ENCODE results near the gene CFAP77. TPM values are rescaled to one million over a fixed set of nuclear protein-coding genes. Genes with fewer than 3 reads are reported as not detected.

Gene CFAP77
- polyA plus RNA-seq, 1 donor from 2014 or later, result not detected

DNA sequence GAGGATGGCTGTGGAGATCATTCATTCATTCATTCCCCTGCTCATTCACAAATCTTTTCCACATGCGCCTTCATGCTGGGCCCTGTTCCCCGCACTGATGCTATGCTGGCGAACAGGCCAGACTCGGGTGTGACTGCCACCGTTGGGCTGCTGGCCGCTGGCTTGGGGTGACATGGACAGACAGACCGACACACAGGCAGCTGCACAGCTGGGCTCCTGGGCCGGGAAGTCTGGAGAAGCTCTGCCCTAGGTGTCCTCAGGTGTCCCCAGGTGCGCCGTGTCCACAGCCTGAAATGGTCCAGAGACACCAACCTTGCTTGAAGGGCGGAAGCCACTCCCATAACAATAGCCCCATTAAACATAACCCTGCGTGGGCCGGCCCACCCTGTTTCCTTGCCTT lies 137.4 kb downstream of the CFAP77 start:
- no peak overlapping the region for H3K27ac ChIP-seq (ENCODE audit: low read length)
- H2AFZ ChIP-seq (ENCODE audit: low read depth, low read length), result no peak overlapping the region
- no peaks in the 10 kb centered on the region for H4K20me1 ChIP-seq (ENCODE audit: insufficient read depth)
- no peak overlapping the region for H3K4me3 ChIP-seq (ENCODE audit: low read length)
- H3K36me3 ChIP-seq (ENCODE audit: insufficient read depth, low read length), result no peaks in the 10 kb centered on the region
- H3F3A ChIP-seq (ENCODE audit: insufficient read depth, low read length, poor library complexity, severe bottlenecking), result no peaks in the 10 kb centered on the region
- no peak overlapping the region for H3K9ac ChIP-seq (ENCODE audit: low read length)
- no peaks in the 10 kb centered on the region for H3K9me3 ChIP-seq (ENCODE audit: low read length)
- TF ChIP-seq, protein P1, sequence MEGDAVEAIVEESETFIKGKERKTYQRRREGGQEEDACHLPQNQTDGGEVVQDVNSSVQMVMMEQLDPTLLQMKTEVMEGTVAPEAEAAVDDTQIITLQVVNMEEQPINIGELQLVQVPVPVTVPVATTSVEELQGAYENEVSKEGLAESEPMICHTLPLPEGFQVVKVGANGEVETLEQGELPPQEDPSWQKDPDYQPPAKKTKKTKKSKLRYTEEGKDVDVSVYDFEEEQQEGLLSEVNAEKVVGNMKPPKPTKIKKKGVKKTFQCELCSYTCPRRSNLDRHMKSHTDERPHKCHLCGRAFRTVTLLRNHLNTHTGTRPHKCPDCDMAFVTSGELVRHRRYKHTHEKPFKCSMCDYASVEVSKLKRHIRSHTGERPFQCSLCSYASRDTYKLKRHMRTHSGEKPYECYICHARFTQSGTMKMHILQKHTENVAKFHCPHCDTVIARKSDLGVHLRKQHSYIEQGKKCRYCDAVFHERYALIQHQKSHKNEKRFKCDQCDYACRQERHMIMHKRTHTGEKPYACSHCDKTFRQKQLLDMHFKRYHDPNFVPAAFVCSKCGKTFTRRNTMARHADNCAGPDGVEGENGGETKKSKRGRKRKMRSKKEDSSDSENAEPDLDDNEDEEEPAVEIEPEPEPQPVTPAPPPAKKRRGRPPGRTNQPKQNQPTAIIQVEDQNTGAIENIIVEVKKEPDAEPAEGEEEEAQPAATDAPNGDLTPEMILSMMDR (IDR thresholded peaks at IDR 0.05; ENCODE audit: poor library complexity, severe bottlenecking), result no peak
- no peak for TF ChIP-seq EZH2 (IDR thresholded peaks at IDR 0.05; ENCODE audit: borderline replicate concordance, insufficient read depth, low read length, poor library complexity, severe bottlenecking)
- TF ChIP-seq EP300 (conservative IDR thresholded peaks at IDR 0.05; ENCODE audit: poor library complexity, severe bottlenecking), result no peak
- TF ChIP-seq, protein P2, sequence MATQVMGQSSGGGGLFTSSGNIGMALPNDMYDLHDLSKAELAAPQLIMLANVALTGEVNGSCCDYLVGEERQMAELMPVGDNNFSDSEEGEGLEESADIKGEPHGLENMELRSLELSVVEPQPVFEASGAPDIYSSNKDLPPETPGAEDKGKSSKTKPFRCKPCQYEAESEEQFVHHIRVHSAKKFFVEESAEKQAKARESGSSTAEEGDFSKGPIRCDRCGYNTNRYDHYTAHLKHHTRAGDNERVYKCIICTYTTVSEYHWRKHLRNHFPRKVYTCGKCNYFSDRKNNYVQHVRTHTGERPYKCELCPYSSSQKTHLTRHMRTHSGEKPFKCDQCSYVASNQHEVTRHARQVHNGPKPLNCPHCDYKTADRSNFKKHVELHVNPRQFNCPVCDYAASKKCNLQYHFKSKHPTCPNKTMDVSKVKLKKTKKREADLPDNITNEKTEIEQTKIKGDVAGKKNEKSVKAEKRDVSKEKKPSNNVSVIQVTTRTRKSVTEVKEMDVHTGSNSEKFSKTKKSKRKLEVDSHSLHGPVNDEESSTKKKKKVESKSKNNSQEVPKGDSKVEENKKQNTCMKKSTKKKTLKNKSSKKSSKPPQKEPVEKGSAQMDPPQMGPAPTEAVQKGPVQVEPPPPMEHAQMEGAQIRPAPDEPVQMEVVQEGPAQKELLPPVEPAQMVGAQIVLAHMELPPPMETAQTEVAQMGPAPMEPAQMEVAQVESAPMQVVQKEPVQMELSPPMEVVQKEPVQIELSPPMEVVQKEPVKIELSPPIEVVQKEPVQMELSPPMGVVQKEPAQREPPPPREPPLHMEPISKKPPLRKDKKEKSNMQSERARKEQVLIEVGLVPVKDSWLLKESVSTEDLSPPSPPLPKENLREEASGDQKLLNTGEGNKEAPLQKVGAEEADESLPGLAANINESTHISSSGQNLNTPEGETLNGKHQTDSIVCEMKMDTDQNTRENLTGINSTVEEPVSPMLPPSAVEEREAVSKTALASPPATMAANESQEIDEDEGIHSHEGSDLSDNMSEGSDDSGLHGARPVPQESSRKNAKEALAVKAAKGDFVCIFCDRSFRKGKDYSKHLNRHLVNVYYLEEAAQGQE (IDR thresholded peaks at IDR 0.05; ENCODE audit: borderline replicate concordance), result no peak
- no peaks in the 10 kb centered on the region for H3K27me3 ChIP-seq (ENCODE audit: insufficient read depth, low read depth, low read length)
- no peak overlapping the region for H3K4me2 ChIP-seq (ENCODE audit: low read length)
- H3K9me2 ChIP-seq (ENCODE audit: insufficient read depth, low read length), result no peaks in the 10 kb centered on the region
- H3K79me2 ChIP-seq (replicated peaks; ENCODE audit: insufficient read depth, low read length), result no peaks in the 10 kb centered on the region

DNA sequence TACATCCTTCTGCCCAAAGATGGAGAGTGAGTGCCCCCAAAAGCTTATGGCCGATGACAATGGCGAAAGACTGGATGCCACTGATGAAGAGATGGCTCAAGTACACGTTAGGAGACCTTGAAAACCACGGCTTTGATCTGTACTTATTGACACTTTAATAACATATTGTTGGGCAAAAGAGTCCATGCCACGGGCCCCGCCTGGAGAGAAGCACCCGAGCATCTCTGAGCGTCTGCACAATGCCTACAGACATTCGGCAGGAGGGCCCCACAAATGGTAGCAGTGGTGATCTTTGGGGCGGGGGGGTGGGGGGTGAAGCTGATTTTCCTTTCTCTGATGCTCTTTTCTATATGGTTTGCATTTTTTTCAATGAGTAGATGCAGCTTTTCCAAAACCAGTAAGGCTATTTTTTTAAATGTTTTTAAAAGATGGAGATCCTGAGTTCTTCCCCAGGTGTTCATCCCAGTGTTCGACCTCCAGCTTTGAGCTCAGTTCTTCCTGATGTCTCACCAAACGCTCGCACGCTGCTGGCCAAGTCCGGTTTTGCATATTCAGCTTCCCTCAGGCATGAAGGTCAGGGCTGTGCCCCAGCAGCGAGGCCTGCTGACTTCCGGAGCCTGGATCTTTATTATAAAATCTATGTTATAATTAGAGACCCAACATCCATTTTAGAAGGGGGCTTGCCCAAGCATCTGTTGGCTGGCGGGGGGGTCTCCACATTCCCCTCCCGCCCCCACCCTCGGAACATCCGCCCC lies 138.1 kb downstream of the CFAP77 start:
- H4K20me1 ChIP-seq (ENCODE audit: insufficient read depth), result no peaks in the 10 kb centered on the region
- H3K9ac ChIP-seq (ENCODE audit: low read length), result no peak overlapping the region
- H3K79me2 ChIP-seq (replicated peaks; ENCODE audit: insufficient read depth, low read length), result no peaks in the 10 kb centered on the region
- no peaks in the 10 kb centered on the region for H3K27me3 ChIP-seq (ENCODE audit: insufficient read depth, low read depth, low read length)
- no peak overlapping the region for H3K4me3 ChIP-seq (ENCODE audit: low read length)
- H3K36me3 ChIP-seq (ENCODE audit: insufficient read depth, low read length), result no peaks in the 10 kb centered on the region
- TF ChIP-seq MXI1 (conservative IDR thresholded peaks at IDR 0.05; ENCODE audit: poor library complexity, severe bottlenecking) (no peak), EP300 (conservative IDR thresholded peaks at IDR 0.05; ENCODE audit: poor library complexity, severe bottlenecking) (no peak), RAD21 (conservative IDR thresholded peaks at IDR 0.05) (no peak), EZH2 (IDR thresholded peaks at IDR 0.05; ENCODE audit: borderline replicate concordance, insufficient read depth, low read length, poor library complexity, severe bottlenecking) (no peak), SMC3 (conservative IDR thresholded peaks at IDR 0.05; ENCODE audit: poor library complexity) (no peak), TAF1 (IDR thresholded peaks at IDR 0.05; ENCODE audit: low read depth) (no peak), POLR2AphosphoS5 (IDR thresholded peaks at IDR 0.05) (no peak)
- TF ChIP-seq, protein P2 (IDR thresholded peaks at IDR 0.05; ENCODE audit: borderline replicate concordance), result no peak
- TF ChIP-seq, protein P1 (IDR thresholded peaks at IDR 0.05; ENCODE audit: poor library complexity, severe bottlenecking), result no peak
- H3K4me2 ChIP-seq (ENCODE audit: low read length), result no peak overlapping the region
- no peaks in the 10 kb centered on the region for H3K9me3 ChIP-seq (ENCODE audit: low read length)
- H3K9me2 ChIP-seq (ENCODE audit: insufficient read depth, low read length), result no peaks in the 10 kb centered on the region
- H3K27ac ChIP-seq (ENCODE audit: low read length), result no peak overlapping the region
- no peaks in the 10 kb centered on the region for H3F3A ChIP-seq (ENCODE audit: insufficient read depth, low read length, poor library complexity, severe bottlenecking)
- H2AFZ ChIP-seq (ENCODE audit: low read depth, low read length), result no peak overlapping the region
